GM13976 (cell line): ENCODE results near the gene FHDC1.

ENCODE experiments used
- DNase-seq: peaks from one replicate; pipeline ENCODE4 v3.0.0; 2012; ENCODE audit warnings: low spot score
- CTCF ChIP-seq: IDR thresholded peaks from 2 replicates; pipeline ENCODE4 v1.5.1; 2012; ENCODE audit warnings: borderline replicate concordance, mild to moderate bottlenecking; ENCODE audit not compliant: insufficient read depth; ENCODE audit errors: extremely low read depth, missing control alignments, control extremely low read depth
- in situ Hi-C: fragments of 300-500 bp; cut with MboI; formaldehyde crosslinking; loops from one replicate; pipeline ENCODE4 v1.12.0; 2022; ENCODE audit warnings: low sequenced_read_pairs, mixed read lengths, inconsistent platforms; ENCODE audit not compliant: unreplicated experiment

Gene FHDC1

GRCh38 chr4:152997288-152997687 lies 61.2 kb downstream of the FHDC1 start:
- TF ChIP-seq CTCF: no peak
- DNase-seq: no peak
- in situ Hi-C loops: no loop called here

GRCh38 chr4:152997771-152998487 lies 61.8 kb downstream of the FHDC1 start:
- in situ Hi-C loops: no loop called here
- no peak for DNase-seq
- TF ChIP-seq CTCF: no peak

- DNase-seq: no peak
- TF ChIP-seq CTCF: no peak
- in situ Hi-C loops: no loop called here
Measured at GRCh38 chr4:152998861-152999260, 62.7 kb downstream of the FHDC1 start.

GRCh38 chr4:152999346-153000075 lies 63.4 kb downstream of the FHDC1 start:
- no peak for DNase-seq
- no peak for TF ChIP-seq CTCF
- in situ Hi-C loops: no loop called here

- in situ Hi-C loops: no loop called here
- TF ChIP-seq CTCF: no peak
- no peak for DNase-seq
Measured at GRCh38 chr4:153000076-153000420, 63.9 kb downstream of the FHDC1 start.

- no peak for DNase-seq
- TF ChIP-seq CTCF: no peak
- in situ Hi-C loops: no loop called here
Measured at GRCh38 chr4:153001626-153002025, 65.5 kb downstream of the FHDC1 start.
